ENCODE data around the gene STOML2.
A peak's percentile ranks its signal among the peaks of the same experiment; 100 is the strongest.

The STOML2 gene

DNA sequence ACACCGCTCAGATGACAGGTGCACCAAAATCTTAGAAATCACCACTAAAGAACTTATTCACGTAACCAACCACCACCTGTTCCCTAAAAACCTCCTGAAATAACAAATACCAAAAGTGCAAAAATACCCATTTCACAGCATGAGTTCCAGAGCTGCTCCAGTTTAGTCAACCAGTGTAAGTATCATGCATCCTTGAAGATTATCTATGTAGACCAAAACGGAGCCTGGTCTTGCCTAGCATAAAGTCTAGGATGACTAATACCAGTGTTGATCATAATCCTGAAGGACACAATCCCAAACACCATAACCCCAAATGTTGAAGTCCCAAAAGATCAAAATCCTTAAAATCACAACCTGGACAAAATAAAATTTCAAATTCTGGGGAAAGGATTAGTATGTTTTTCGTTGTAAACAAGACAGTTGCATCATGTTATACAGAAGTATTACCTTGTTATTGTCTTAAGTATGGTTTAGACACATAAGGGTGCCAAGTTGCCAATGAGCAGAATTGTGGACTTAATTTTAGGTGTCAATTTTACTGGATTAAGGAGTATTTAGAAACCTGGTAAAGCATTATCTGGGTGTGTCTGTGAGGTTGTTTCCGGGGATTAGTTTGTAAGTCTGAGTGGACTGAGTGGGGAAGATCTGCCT, 48.6 kb downstream of the STOML2 start:
- Histone ChIP-seq H3K27me3 (replicated peaks; ENCODE audit: insufficient read depth, low read length) (no peaks in the 10 kb centered on the region), H2AFZ (ENCODE audit: low read length) (no peak overlapping the region), H3K9me2 (replicated peaks; ENCODE audit: insufficient read depth, low read length) (no peaks in the 10 kb centered on the region), H3K79me2 (ENCODE audit: low read length) (peaks cover 37% of the 10 kb centered on the region), H3K4me2 (ENCODE audit: low read depth, low read length) (no peak overlapping the region), H3F3A (ENCODE audit: insufficient read depth, low read length) (peaks cover 25% of the 10 kb centered on the region), H3K4me3 (ENCODE audit: low read length) (no peak overlapping the region), H3K4me1 (ENCODE audit: low read length) (no peaks in the 10 kb centered on the region), H3K27ac (ENCODE audit: low read length) (no peak overlapping the region), H4K20me1 (ENCODE audit: insufficient read depth, low read length) (peaks cover 4% of the 10 kb centered on the region; the same call in 1 of the 2 replicates), H3K9me3 (replicated peaks; ENCODE audit: insufficient read depth, low read length) (no peaks in the 10 kb centered on the region), H3K36me3 (replicated peaks; ENCODE audit: insufficient read depth, low read length) (peaks cover 26% of the 10 kb centered on the region), H3K9ac (ENCODE audit: low read length) (no peak overlapping the region)
- TF ChIP-seq EZH2 (optimal IDR thresholded peaks at IDR 0.05; ENCODE audit: low read depth, low read length) (no peak), EZH2phosphoT487 (IDR thresholded peaks at IDR 0.05; ENCODE audit: low read length) (no peak)
- TF ChIP-seq, protein P1, sequence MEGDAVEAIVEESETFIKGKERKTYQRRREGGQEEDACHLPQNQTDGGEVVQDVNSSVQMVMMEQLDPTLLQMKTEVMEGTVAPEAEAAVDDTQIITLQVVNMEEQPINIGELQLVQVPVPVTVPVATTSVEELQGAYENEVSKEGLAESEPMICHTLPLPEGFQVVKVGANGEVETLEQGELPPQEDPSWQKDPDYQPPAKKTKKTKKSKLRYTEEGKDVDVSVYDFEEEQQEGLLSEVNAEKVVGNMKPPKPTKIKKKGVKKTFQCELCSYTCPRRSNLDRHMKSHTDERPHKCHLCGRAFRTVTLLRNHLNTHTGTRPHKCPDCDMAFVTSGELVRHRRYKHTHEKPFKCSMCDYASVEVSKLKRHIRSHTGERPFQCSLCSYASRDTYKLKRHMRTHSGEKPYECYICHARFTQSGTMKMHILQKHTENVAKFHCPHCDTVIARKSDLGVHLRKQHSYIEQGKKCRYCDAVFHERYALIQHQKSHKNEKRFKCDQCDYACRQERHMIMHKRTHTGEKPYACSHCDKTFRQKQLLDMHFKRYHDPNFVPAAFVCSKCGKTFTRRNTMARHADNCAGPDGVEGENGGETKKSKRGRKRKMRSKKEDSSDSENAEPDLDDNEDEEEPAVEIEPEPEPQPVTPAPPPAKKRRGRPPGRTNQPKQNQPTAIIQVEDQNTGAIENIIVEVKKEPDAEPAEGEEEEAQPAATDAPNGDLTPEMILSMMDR (IDR thresholded peaks at IDR 0.05; ENCODE audit: low read length) = no peak
- DNase-seq = no peak

DNA sequence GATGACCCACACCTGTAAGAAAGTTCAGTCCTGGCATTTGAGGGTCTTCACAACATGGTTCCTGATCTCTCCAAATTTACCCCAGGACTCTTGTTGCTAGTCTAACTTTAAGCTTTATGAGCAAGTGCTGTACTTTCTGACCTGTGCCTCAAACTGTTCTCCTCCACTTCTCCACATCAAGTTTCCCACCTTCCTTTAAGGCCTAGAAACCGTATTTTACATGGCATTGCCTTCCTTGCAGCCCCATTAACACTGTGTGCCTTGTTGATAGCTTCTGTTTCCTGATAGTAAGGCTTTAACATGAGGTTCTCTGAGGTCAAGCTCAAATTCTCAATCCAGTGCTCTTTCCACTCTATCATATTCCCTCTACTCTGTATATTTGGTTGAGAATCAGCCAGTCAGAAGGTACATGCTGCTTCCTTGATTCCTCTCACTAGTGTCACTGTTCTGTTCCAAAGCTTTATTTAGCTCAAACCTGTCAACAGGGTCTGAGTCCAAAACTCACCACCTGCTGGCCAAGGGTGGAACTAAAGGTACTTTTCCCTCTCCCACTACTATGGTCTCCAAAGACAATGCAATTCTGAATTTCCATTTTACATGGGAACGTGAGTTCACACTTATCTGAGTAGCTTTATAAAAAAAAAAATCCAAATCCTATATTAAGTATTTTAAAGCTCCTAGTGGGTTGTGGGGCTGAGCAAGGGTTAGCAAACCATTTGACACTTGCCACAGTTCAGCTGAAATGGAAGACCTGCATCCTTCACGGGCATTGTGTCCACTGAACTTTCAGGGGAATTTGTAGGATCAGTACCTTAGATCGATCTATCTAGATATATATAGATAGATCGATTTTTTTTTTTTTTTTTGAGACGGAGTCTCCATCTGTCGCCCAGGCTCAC, 51.6 kb downstream of the STOML2 start:
- Histone ChIP-seq H4K20me1 (ENCODE audit: insufficient read depth, low read length) (no peaks in the 10 kb centered on the region; the same call in 1 of the 2 replicates), H2AFZ (ENCODE audit: low read length) (no peak overlapping the region), H3F3A (ENCODE audit: insufficient read depth, low read length) (peaks cover 9% of the 10 kb centered on the region; the same call in 1 of the 2 replicates), H3K27ac (ENCODE audit: low read length) (no peak overlapping the region), H3K9me2 (replicated peaks; ENCODE audit: insufficient read depth, low read length) (no peaks in the 10 kb centered on the region), H3K4me3 (ENCODE audit: low read length) (no peak overlapping the region), H3K9me3 (replicated peaks; ENCODE audit: insufficient read depth, low read length) (no peaks in the 10 kb centered on the region), H3K36me3 (replicated peaks; ENCODE audit: insufficient read depth, low read length) (peaks cover 7% of the 10 kb centered on the region), H3K79me2 (ENCODE audit: low read length) (peaks cover 12% of the 10 kb centered on the region), H3K4me2 (ENCODE audit: low read depth, low read length) (no peak overlapping the region), H3K4me1 (ENCODE audit: low read length) (no peaks in the 10 kb centered on the region), H3K27me3 (replicated peaks; ENCODE audit: insufficient read depth, low read length) (no peaks in the 10 kb centered on the region), H3K9ac (ENCODE audit: low read length) (no peak overlapping the region)
- DNase-seq = peak; percentile 41
- TF ChIP-seq EZH2 (optimal IDR thresholded peaks at IDR 0.05; ENCODE audit: low read depth, low read length) (no peak), EZH2phosphoT487 (IDR thresholded peaks at IDR 0.05; ENCODE audit: low read length) (no peak)
- TF ChIP-seq, protein P1 (IDR thresholded peaks at IDR 0.05; ENCODE audit: low read length) = peak; percentile 67
